HCT116 (cell line): ENCODE data around the gene EIF6. TPM values are rescaled to one million over a fixed set of nuclear protein-coding genes. Genes with fewer than 3 reads are reported as not detected.

Experiments used
- ATAC-seq: fragments of 200-7000 bp; cut with Tn5 transposase; 2 replicates; pipeline ENCODE4 v1.9.1; 2020; ENCODE audit warnings: mild to moderate bottlenecking, moderate library complexity
- BruUV-seq: library from RNA; stranded (reverse); fragments of 400-500 nt; replicated peaks from 2 replicates; lab custom pipeline; 2021; lab: Mats Ljungman, UMichigan
- CTCF ChIA-PET: fragments of 300-600 bp; sonication (Branson Sonifier 250); formaldehyde crosslinking; loops from one replicate; lab custom pipeline; 2021; ENCODE audit warnings: antibody characterized with exemption; lab: Charles Lee
- POLR2A ChIA-PET: fragments of 300-600, 350-600 bp; sonication (Branson Sonifier 250); formaldehyde crosslinking; loops from one replicate; lab custom pipeline; 2021; ENCODE audit warnings: antibody characterized with exemption; lab: Charles Lee
- RAD21 ChIA-PET, 2 experiments: fragments of 300-600 bp; sonication (Branson Sonifier 250); formaldehyde crosslinking; loops; one replicate each; lab custom pipeline; 2023; ENCODE audit warnings: low total read pairs in 2 of 2; ENCODE audit not compliant: uncharacterized antibody in 2 of 2, unreplicated experiment in 2 of 2, low non-redundant PET in 1 of 2; lab: Charles Lee
- DNase-seq: peaks from one replicate; pipeline ENCODE4 v3.0.0-alpha.2; 2010; ENCODE audit warnings: low read depth, low spot score
- H2AFZ ChIP-seq: fragments of 200-600 bp; shearing (Covaris generic), sonication (generic); 2 replicates; pipeline ENCODE4 v1.6.1; 2017; ENCODE audit warnings: low read depth, mixed run types, mixed read lengths, antibody characterized with exemption, low read length; ENCODE audit not compliant: poor library complexity, severe bottlenecking
- H3K27ac ChIP-seq: 2 replicates; pipeline ENCODE4 v1.5.1; 2012; ENCODE audit warnings: low read depth, low read length
- H3K27me3 ChIP-seq: fragments of 200-600 bp; sonication (generic); 2 replicates; pipeline ENCODE4 v1.6.1; 2016; ENCODE audit warnings: mixed run types, low read length, mixed read lengths; ENCODE audit not compliant: insufficient read depth
- H3K36me3 ChIP-seq, 2 experiments: fragments of 200-500 bp in 1 of 2; fragments of 200-600 bp in 1 of 2; sonication (Bioruptor generic) in 1 of 2; sonication (generic) in 1 of 2; 2 replicates each; pipeline versions ENCODE4 v1.5.1 to v1.6.1; 2014 to 2016; ENCODE audit warnings: low read length in 2 of 2, inconsistent platforms in 1 of 2, mixed read lengths in 1 of 2, mixed run types in 1 of 2; ENCODE audit not compliant: insufficient read depth in 2 of 2, control insufficient read depth in 1 of 2
- H3K4me1 ChIP-seq, 2 experiments: fragments of 200-600 bp in 1 of 2; sonication (generic) in 1 of 2; 2 replicates each; pipeline versions ENCODE4 v1.5.1 to v1.6.1; 2012 to 2017; ENCODE audit warnings: low read length in 2 of 2, inconsistent platforms in 1 of 2, mild to moderate bottlenecking in 1 of 2, mixed read lengths in 1 of 2, mixed run types in 1 of 2, moderate library complexity in 1 of 2; ENCODE audit not compliant: insufficient read depth in 2 of 2, control insufficient read depth in 1 of 2
- H3K4me2 ChIP-seq: fragments of 200-600 bp; sonication (generic); 2 replicates; pipeline ENCODE4 v1.6.1; 2017; ENCODE audit warnings: mixed run types, low read length, mixed read lengths
- H3K4me3 ChIP-seq, 2 experiments: fragments of 200-600 bp in 1 of 2; sonication (generic) in 1 of 2; replicated peaks in 1 of 2; 2 replicates each; pipeline ENCODE4 v1.5.1; 2011 to 2016; ENCODE audit warnings: low read length in 2 of 2, control low read depth in 1 of 2, low read depth in 1 of 2, mild to moderate bottlenecking in 1 of 2, mixed read lengths in 1 of 2, mixed run types in 1 of 2
- H3K79me2 ChIP-seq: fragments of 200-600 bp; sonication (generic); 2 replicates; pipeline ENCODE4 v1.6.1; 2017; ENCODE audit warnings: mild to moderate bottlenecking, mixed run types, low read length, moderate library complexity, mixed read lengths; ENCODE audit not compliant: insufficient read depth
- H3K9ac ChIP-seq: fragments of 200-600 bp; sonication (generic); 2 replicates; pipeline ENCODE4 v1.6.1; 2016; ENCODE audit warnings: low read length, mixed read lengths
- H3K9me2 ChIP-seq: fragments of 200-600 bp; sonication (generic), shearing (Covaris generic); 2 replicates; pipeline ENCODE4 v1.6.1; 2017; ENCODE audit warnings: mixed run types, mild to moderate bottlenecking, moderate library complexity; ENCODE audit not compliant: insufficient read depth
- H3K9me3 ChIP-seq, 2 experiments: fragments of 200-500 bp in 1 of 2; fragments of 200-600 bp in 1 of 2; sonication (Bioruptor generic) in 1 of 2; sonication (generic) in 1 of 2; 2 replicates each; pipeline ENCODE4 v1.6.1; 2014 to 2017; ENCODE audit warnings: low read length in 2 of 2, mixed read lengths in 2 of 2, inconsistent platforms in 1 of 2, low read depth in 1 of 2, mild to moderate bottlenecking in 1 of 2, mixed run types in 1 of 2, moderate library complexity in 1 of 2; ENCODE audit not compliant: control insufficient read depth in 1 of 2, insufficient read depth in 1 of 2
- H4K20me1 ChIP-seq: fragments of 200-600 bp; sonication (generic), shearing (Covaris generic); 2 replicates; pipeline ENCODE4 v1.6.1; 2017; ENCODE audit warnings: mixed run types, mild to moderate bottlenecking, moderate library complexity; ENCODE audit not compliant: insufficient read depth
- CBX3 ChIP-seq: IDR thresholded peaks from 2 replicates; pipeline ENCODE4 v1.6.1; 2012; ENCODE audit warnings: low read depth
- CEBPB ChIP-seq: IDR thresholded peaks from 2 replicates; pipeline ENCODE4 v1.6.1; 2012; ENCODE audit warnings: low read depth
- CTCF ChIP-seq, 3 experiments: fragments of 200-600 bp in 1 of 3; sonication (generic) in 1 of 3; IDR thresholded peaks in 2 of 3; conservative IDR thresholded peaks in 1 of 3; 2 replicates each; pipeline ENCODE4 v1.5.1; 2012 to 2017; ENCODE audit warnings: low read depth in 2 of 3, low read length in 2 of 3, antibody characterized with exemption in 1 of 3, borderline replicate concordance in 1 of 3, control low read depth in 1 of 3, mild to moderate bottlenecking in 1 of 3, mixed read lengths in 1 of 3, mixed run types in 1 of 3, moderate library complexity in 1 of 3; ENCODE audit not compliant: insufficient read depth in 1 of 3
- EGR1 ChIP-seq: IDR thresholded peaks from 2 replicates; pipeline ENCODE4 v1.6.1; 2012; ENCODE audit warnings: low read depth
- ELF1 ChIP-seq: IDR thresholded peaks from 2 replicates; pipeline ENCODE4 v1.6.1; 2012; ENCODE audit warnings: low read depth, borderline replicate concordance
- EZH2 ChIP-seq: fragments of 200-600 bp; sonication (generic); IDR thresholded peaks from 2 replicates; pipeline ENCODE4 v1.6.1; 2017; ENCODE audit warnings: antibody characterized with exemption, mixed run types
- FOSL1 ChIP-seq: IDR thresholded peaks from 2 replicates; pipeline ENCODE4 v1.6.1; 2012; ENCODE audit warnings: low read depth
- JUND ChIP-seq: IDR thresholded peaks from 2 replicates; pipeline ENCODE4 v1.6.1; 2012
- POLR2AphosphoS5 ChIP-seq: IDR thresholded peaks from 2 replicates; pipeline ENCODE4 v1.6.1; 2011; ENCODE audit warnings: mild to moderate bottlenecking, low read depth, low read length, moderate library complexity
- RAD21 ChIP-seq: IDR thresholded peaks from 2 replicates; pipeline ENCODE4 v1.6.1; 2012; ENCODE audit warnings: low read depth, mild to moderate bottlenecking
- SIN3A ChIP-seq: IDR thresholded peaks from 2 replicates; pipeline ENCODE4 v1.6.1; 2012; ENCODE audit warnings: low read depth
- SP1 ChIP-seq: IDR thresholded peaks from 2 replicates; pipeline ENCODE4 v1.6.1; 2012; ENCODE audit warnings: low read depth
- SRF ChIP-seq: IDR thresholded peaks from 2 replicates; pipeline ENCODE4 v1.6.1; 2012; ENCODE audit warnings: low read depth
- TCF7L2 ChIP-seq: IDR thresholded peaks from 2 replicates; pipeline ENCODE4 v1.7.0; 2011; ENCODE audit warnings: borderline replicate concordance, inconsistent platforms; ENCODE audit not compliant: insufficient read depth, insufficient read length; ENCODE audit errors: extremely low read depth
- YY1 ChIP-seq: IDR thresholded peaks from 2 replicates; pipeline ENCODE4 v1.6.1; 2011; ENCODE audit warnings: low read length, low read depth, moderate library complexity, mild to moderate bottlenecking; ENCODE audit not compliant: insufficient replicate concordance; ENCODE audit errors: extremely low read depth
- ZBTB33 ChIP-seq: IDR thresholded peaks from 2 replicates; pipeline ENCODE4 v1.6.1; 2011; ENCODE audit warnings: mild to moderate bottlenecking, low read length, moderate library complexity; ENCODE audit not compliant: insufficient replicate concordance; ENCODE audit errors: extremely low read depth
- ZFX ChIP-seq: fragments of 450-650 bp; IDR thresholded peaks from 2 replicates; pipeline ENCODE4 v1.6.1; 2017
- ZNF274 ChIP-seq: fragments of 200-500 bp; sonication (Bioruptor generic); IDR thresholded peaks from 2 replicates; pipeline ENCODE4 v1.6.1; 2014; ENCODE audit warnings: mild to moderate bottlenecking, low read depth, low read length, inconsistent platforms
- intact Hi-C: fragments of 100-400 bp; cut with micrococcal nuclease; formaldehyde crosslinking; loops from 2 replicates; pipeline ENCODE4 v1.10.0; 2022
- total RNA-seq: library from RNA; stranded (reverse); gene quantifications from one replicate; pipeline ENCODE4 v1.2.1, GENCODE V29; 2021; ENCODE audit not compliant: unreplicated experiment
- TF ChIP-seq, protein P1 (sequence below): IDR thresholded peaks from 2 replicates; pipeline ENCODE4 v1.6.1; 2012
- TF ChIP-seq, protein P2 (sequence below): IDR thresholded peaks from 2 replicates; pipeline ENCODE4 v1.6.1; 2012

The EIF6 gene
- total RNA-seq, 1 experiment from 2014 or later: 209 TPM

DNA sequence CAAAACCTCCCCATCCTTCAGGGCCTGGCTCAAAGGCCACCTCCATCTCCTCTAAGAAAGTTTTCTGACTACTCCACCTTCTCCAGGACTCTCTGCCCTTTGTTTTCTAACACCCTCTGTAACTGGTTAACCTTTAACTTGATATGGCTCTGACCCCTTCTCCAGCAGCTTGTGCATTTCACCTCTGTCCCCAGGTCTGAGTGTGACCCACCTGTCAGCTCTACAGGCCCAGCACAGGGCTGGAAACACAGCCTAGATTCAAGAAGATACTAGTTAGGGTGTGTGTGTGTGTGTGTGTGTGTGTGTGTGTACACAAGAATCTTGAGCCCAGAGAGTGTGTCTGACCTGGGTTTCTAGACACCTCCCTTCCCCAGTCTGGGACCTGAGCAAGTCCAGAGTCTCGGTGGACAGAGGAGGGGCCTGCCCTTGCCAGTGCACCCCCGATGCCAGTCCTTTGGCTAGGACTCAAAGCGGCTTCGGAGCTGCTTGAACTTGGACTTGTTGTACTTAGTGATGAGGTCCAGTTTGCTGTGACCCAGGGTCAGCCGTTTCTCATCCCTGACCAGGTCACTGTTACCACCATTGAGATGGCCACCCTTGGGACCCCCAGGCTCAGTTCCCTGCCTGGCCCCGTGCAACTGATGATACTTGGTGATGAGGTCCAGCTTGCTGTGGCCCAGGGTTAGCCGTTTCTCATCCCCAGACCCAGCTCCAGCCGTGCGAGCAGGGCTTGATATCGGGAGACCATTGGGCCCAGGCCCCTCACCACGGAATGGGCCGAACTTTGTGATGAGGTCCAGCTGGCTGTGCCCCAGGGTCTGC is 1.7 kb upstream of the EIF6 start (continued):
- TF ChIP-seq, protein P1, sequence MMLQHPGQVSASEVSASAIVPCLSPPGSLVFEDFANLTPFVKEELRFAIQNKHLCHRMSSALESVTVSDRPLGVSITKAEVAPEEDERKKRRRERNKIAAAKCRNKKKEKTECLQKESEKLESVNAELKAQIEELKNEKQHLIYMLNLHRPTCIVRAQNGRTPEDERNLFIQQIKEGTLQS: no peak

DNA sequence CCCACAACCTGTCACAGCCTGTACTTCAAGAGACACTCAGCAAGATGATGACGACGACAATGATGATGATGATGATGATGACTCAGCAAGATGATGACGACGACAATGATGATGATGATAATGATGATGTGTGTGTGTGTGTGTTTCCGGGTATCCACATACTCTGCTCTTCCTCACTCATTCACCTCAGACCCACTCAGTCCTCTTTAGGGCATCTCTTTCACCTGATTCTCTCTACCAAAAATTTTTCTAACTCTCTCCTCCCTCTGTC is 1.2 kb upstream of the EIF6 start:
- peak overlapping the region; percentile 88; the same call in 1 of the 2 replicates for H3K27ac ChIP-seq
- ChIA-PET CTCF (no interaction called here), RAD21 (no interaction called here), POLR2A (no interaction called here)
- H3K27me3 ChIP-seq: no peaks in the 10 kb centered on the region
- peaks cover 38% of the 10 kb centered on the region for H3K79me2 ChIP-seq
- DNase-seq: no peak
- no peak for TF ChIP-seq EZH2
- no peak for TF ChIP-seq SP1
- TF ChIP-seq JUND: no peak
- TF ChIP-seq CTCF (IDR thresholded peaks at IDR 0.05 in 2 of 3, conservative IDR thresholded peaks at IDR 0.05 in 1 of 3; ENCODE audit: borderline replicate concordance in 1 of 3, insufficient read depth in 1 of 3, low read depth in 2 of 3, low read length in 2 of 3): no peak
- no peak for TF ChIP-seq YY1
- TF ChIP-seq, protein P2, sequence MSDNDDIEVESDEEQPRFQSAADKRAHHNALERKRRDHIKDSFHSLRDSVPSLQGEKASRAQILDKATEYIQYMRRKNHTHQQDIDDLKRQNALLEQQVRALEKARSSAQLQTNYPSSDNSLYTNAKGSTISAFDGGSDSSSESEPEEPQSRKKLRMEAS: no peak
- no peak for TF ChIP-seq EGR1
- no peak for TF ChIP-seq FOSL1
- TF ChIP-seq POLR2AphosphoS5: no peak
- TF ChIP-seq CEBPB: no peak
- TF ChIP-seq SRF: no peak
- no peak for TF ChIP-seq ELF1
- TF ChIP-seq, protein P1: no peak
- TF ChIP-seq ZBTB33: no peak
- TF ChIP-seq SIN3A: no peak
- TF ChIP-seq ZFX: no peak
- no peak for TF ChIP-seq CBX3
- no peak for TF ChIP-seq RAD21
- no peak for TF ChIP-seq ZNF274
- no peak for TF ChIP-seq TCF7L2
- intact Hi-C loops: no loop called here
- H3K4me2 ChIP-seq: peak overlapping the region; percentile 84
- peaks cover 5 to 14% of the 10 kb centered on the region in 2 experiments for H3K36me3 ChIP-seq
- no peaks in the 10 kb centered on the region for H3K9me3 ChIP-seq
- no peak overlapping the region for H3K9ac ChIP-seq
- no peak overlapping the region for H2AFZ ChIP-seq
- no peaks in the 10 kb centered on the region for H3K9me2 ChIP-seq
- BruUV-seq: no TSS peak
- no peaks in the 10 kb centered on the region for H4K20me1 ChIP-seq
- peaks cover 8 to 23% of the 10 kb centered on the region in 2 experiments; a peak in 3 of 4 replicates for H3K4me1 ChIP-seq
- peak overlapping the region; percentile 96 to 100; a peak in 3 of 4 replicates for H3K4me3 ChIP-seq
- ATAC-seq: no peak
